ENCODE results near the gene PKMYT1. TPM values are rescaled to one million over a fixed set of nuclear protein-coding genes. Genes with fewer than 3 reads are reported as not detected.

PKMYT1 gene
- total and polyA plus RNA-seq, 2 experiments from 2014 or later: 15.6 to 21.1 TPM

- Histone ChIP-seq H3K27me3 (replicated peaks; ENCODE audit: insufficient read depth) (peaks cover 13% of the 10 kb centered on the region; the same call in 1 of the 2 replicates), H4K20me1 (ENCODE audit: insufficient read depth) (no peaks in the 10 kb centered on the region), H2AFZ (no peak within 1 kb of the TSS), H3K9ac (no peak within 1 kb of the TSS), H3K4me1 (ENCODE audit: insufficient read depth) (peaks cover 6% of the 10 kb centered on the region; the same call in 1 of the 2 replicates), H3K36me3 (ENCODE audit: low read depth) (no peaks in the 10 kb centered on the region), H3K9me2 (ENCODE audit: insufficient read depth) (no peaks in the 10 kb centered on the region), H3K79me2 (ENCODE audit: insufficient read depth) (no peaks in the 10 kb centered on the region), H3F3A (ENCODE audit: insufficient read depth) (no peaks in the 10 kb centered on the region), H3K4me3 (no peak within 1 kb of the TSS), H3K4me2 (ENCODE audit: unreplicated experiment) (no peak within 1 kb of the TSS), H3K27ac (no peak within 1 kb of the TSS), H3K9me3 (ENCODE audit: low read depth) (no peaks in the 10 kb centered on the region)
- in situ Hi-C loops (cut with MboI): no loop called here
- 15 to 16% methylated on average over 27 of the region's 27 CpGs for WGBS, 2 experiments (ENCODE audit: low coverage in 1 of 2, low lambda C conversion rate in 2 of 2, missing lambda C conversion rate in 2 of 2)
- no peak for TF ChIP-seq EZH2 (IDR thresholded peaks at IDR 0.05; ENCODE audit: insufficient read depth, poor library complexity, severe bottlenecking)
- TF ChIP-seq EZH2phosphoT487 (IDR thresholded peaks at IDR 0.05; ENCODE audit: insufficient read depth, low read depth): no peak
- peak; percentile 58 for DNase-seq
These were observed 32.7 kb upstream of the PKMYT1 start, which contains the start of gene CLDN9 for GRCh38 chr16:3012828-3013420. Gene CLDN9, plus strand, starts transcription at chr16:3012923. Its CDS starts 440 bp downstream, at chr16:3013363.

GRCh38 chr16:3012246-3012645 is 32.0 kb upstream of the PKMYT1 start:
- no peak overlapping the region for H3K9ac ChIP-seq
- no peaks in the 10 kb centered on the region for H3K36me3 ChIP-seq (ENCODE audit: low read depth)
- in situ Hi-C loops (cut with MboI): no loop called here
- no peak overlapping the region for H3K27ac ChIP-seq
- no peaks in the 10 kb centered on the region for H3K9me3 ChIP-seq (ENCODE audit: low read depth)
- no peak for TF ChIP-seq EZH2phosphoT487 (IDR thresholded peaks at IDR 0.05; ENCODE audit: insufficient read depth, low read depth)
- peak; percentile 53 for TF ChIP-seq EZH2 (IDR thresholded peaks at IDR 0.05; ENCODE audit: insufficient read depth, poor library complexity, severe bottlenecking)
- peaks cover 13% of the 10 kb centered on the region; the same call in 1 of the 2 replicates for H3K27me3 ChIP-seq (replicated peaks; ENCODE audit: insufficient read depth)
- no peaks in the 10 kb centered on the region for H3K9me2 ChIP-seq (ENCODE audit: insufficient read depth)
- no peaks in the 10 kb centered on the region for H3F3A ChIP-seq (ENCODE audit: insufficient read depth)
- DNase-seq: no peak
- no peaks in the 10 kb centered on the region for H3K79me2 ChIP-seq (ENCODE audit: insufficient read depth)
- WGBS, 2 experiments (ENCODE audit: low coverage in 1 of 2, low lambda C conversion rate in 2 of 2, missing lambda C conversion rate in 2 of 2): 7 to 11% methylated on average over 17 to 19 of the region's 19 CpGs
- H3K4me1 ChIP-seq (ENCODE audit: insufficient read depth): peaks cover 6% of the 10 kb centered on the region; the same call in 1 of the 2 replicates
- no peak overlapping the region for H2AFZ ChIP-seq
- H3K4me3 ChIP-seq: no peak overlapping the region
- no peaks in the 10 kb centered on the region for H4K20me1 ChIP-seq (ENCODE audit: insufficient read depth)
- no peak overlapping the region for H3K4me2 ChIP-seq (ENCODE audit: unreplicated experiment)

- H3K9me2 ChIP-seq (ENCODE audit: insufficient read depth): no peaks in the 10 kb centered on the region
- H3F3A ChIP-seq (ENCODE audit: insufficient read depth): no peaks in the 10 kb centered on the region
- no peak overlapping the region for H3K27ac ChIP-seq
- in situ Hi-C loops (cut with MboI): no loop called here
- H3K27me3 ChIP-seq (replicated peaks; ENCODE audit: insufficient read depth): peaks cover 13% of the 10 kb centered on the region; the same call in 1 of the 2 replicates
- no peak overlapping the region for H2AFZ ChIP-seq
- H3K4me1 ChIP-seq (ENCODE audit: insufficient read depth): peaks cover 6% of the 10 kb centered on the region; the same call in 1 of the 2 replicates
- no peaks in the 10 kb centered on the region for H3K79me2 ChIP-seq (ENCODE audit: insufficient read depth)
- H4K20me1 ChIP-seq (ENCODE audit: insufficient read depth): no peaks in the 10 kb centered on the region
- TF ChIP-seq EZH2phosphoT487 (IDR thresholded peaks at IDR 0.05; ENCODE audit: insufficient read depth, low read depth): no peak
- no peak for TF ChIP-seq EZH2 (IDR thresholded peaks at IDR 0.05; ENCODE audit: insufficient read depth, poor library complexity, severe bottlenecking)
- H3K9me3 ChIP-seq (ENCODE audit: low read depth): no peaks in the 10 kb centered on the region
- H3K4me3 ChIP-seq: no peak overlapping the region
- WGBS, 2 experiments (ENCODE audit: low coverage in 1 of 2, low lambda C conversion rate in 2 of 2, missing lambda C conversion rate in 2 of 2): 85 to 88% methylated on average over 8 of the region's 8 CpGs
- no peaks in the 10 kb centered on the region for H3K36me3 ChIP-seq (ENCODE audit: low read depth)
- H3K9ac ChIP-seq: no peak overlapping the region
- DNase-seq: no peak
- H3K4me2 ChIP-seq (ENCODE audit: unreplicated experiment): no peak overlapping the region
These were observed 30.3 kb upstream of the PKMYT1 start for GRCh38 chr16:3010510-3010909.

DNA sequence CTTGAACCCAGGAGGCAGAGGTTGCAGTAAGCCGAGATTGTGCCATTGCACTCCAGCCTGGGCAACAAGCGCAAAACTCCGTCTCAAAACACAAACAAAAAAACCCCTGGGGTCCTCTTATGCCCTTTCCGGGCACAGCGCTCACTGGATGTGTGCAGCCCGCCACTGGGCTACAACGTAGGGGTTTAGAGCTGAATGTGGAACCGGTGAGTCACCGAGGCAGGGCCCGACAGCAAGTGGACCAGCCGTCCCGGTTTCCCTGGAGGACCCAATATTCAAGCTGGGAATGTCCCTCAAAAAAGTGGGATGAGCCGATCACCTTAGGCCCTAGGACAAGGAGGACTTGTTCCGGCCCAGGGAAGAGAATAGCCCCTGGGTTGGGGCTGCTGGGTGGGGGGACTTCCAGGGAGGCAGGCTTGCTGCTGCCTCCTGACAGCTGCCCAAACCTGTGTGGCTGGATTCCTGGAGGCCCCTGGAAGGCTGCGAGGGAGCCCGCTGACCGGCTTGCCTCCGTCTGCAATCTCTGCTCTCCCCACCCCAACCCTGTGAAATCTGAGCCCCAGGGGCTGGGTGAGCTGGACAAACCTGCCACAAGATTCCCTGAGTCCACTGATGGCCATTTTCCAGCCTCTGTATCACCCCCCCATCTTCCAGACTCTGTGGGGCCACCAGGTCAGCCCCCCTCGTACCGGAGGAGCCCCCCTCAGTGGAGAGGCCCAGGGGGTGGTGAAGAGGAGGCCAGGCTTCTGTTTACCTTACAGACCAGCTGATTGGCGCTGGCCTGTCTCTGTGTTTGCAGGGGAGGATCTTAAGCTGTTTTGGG is 29.5 kb upstream of the PKMYT1 start:
- WGBS, 2 experiments (ENCODE audit: low coverage in 1 of 2, low lambda C conversion rate in 2 of 2, missing lambda C conversion rate in 2 of 2): 29% methylated on average over 18 to 21 of the region's 21 CpGs
- H2AFZ ChIP-seq: no peak overlapping the region

More for the DNA sequence above, 29.5 kb upstream of the PKMYT1 start:
- no peaks in the 10 kb centered on the region for H4K20me1 ChIP-seq (ENCODE audit: insufficient read depth)
- no peaks in the 10 kb centered on the region for H3K36me3 ChIP-seq (ENCODE audit: low read depth)
- no peaks in the 10 kb centered on the region for H3F3A ChIP-seq (ENCODE audit: insufficient read depth)
- peaks cover 13% of the 10 kb centered on the region; the same call in 1 of the 2 replicates for H3K27me3 ChIP-seq (replicated peaks; ENCODE audit: insufficient read depth)
- H3K9me3 ChIP-seq (ENCODE audit: low read depth): no peaks in the 10 kb centered on the region
- no peaks in the 10 kb centered on the region for H3K9me2 ChIP-seq (ENCODE audit: insufficient read depth)
- H3K79me2 ChIP-seq (ENCODE audit: insufficient read depth): no peaks in the 10 kb centered on the region
- DNase-seq: peak; percentile 42
- H3K4me1 ChIP-seq (ENCODE audit: insufficient read depth): peaks cover 6% of the 10 kb centered on the region; the same call in 1 of the 2 replicates
- no peak overlapping the region for H3K4me3 ChIP-seq
- no peak overlapping the region for H3K27ac ChIP-seq
- H3K9ac ChIP-seq: no peak overlapping the region
- H3K4me2 ChIP-seq (ENCODE audit: unreplicated experiment): no peak overlapping the region
- in situ Hi-C loops (cut with MboI): no loop called here
- TF ChIP-seq EZH2phosphoT487 (IDR thresholded peaks at IDR 0.05; ENCODE audit: insufficient read depth, low read depth) (no peak), EZH2 (IDR thresholded peaks at IDR 0.05; ENCODE audit: insufficient read depth, poor library complexity, severe bottlenecking) (no peak)
